ENCODE measurements around the gene RBM39. TPM values are rescaled to one million over a fixed set of nuclear protein-coding genes. Genes with fewer than 3 reads are reported as not detected.
"Not testable (repeated sequence)": the region's sequence is repeated elsewhere in the genome, so short reads cannot be mapped to it uniquely, and the experiment has no call there.

The RBM39 gene
- polyA plus RNA-seq, 1 donor = 745 TPM

DNA sequence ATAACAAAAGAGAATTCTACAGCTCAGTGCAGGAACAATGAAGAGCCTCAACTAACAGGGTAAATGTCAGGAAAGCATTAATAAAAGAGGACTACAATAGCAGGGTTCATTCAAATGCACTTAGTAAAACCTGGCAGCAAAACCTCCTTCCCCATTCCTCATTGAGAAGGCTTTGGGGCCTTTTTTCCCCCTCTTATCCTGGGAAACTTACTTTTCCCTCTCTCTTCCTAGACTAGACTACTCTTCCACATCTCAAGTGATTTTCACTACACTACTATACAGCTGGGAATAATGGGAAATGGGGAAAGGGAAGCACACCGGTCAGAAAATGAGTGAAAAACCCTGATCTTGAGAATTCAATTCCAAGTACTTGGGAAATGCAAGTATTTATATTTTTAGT is 32.8 kb downstream of the RBM39 start:
- DNase-seq = no peak

DNA sequence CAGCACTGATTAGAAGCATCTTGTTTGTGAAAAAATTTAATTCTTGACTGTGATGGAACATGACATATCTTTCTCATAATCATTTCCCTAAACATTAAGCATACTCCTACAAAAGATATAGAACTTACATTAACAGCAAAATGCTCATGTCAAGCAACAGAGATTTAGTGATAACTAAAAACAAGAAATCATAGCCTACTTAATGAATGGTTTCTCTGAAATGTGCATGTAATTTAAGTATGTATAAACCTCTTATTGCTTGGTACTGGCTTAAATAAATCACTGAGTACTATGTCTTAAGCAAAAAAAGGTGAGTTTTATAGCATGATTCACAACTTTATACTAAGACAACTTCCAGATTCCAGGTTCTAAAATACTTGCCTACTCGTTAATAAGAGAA is 33.6 kb downstream of the RBM39 start:
- DNase-seq = no peak

DNA sequence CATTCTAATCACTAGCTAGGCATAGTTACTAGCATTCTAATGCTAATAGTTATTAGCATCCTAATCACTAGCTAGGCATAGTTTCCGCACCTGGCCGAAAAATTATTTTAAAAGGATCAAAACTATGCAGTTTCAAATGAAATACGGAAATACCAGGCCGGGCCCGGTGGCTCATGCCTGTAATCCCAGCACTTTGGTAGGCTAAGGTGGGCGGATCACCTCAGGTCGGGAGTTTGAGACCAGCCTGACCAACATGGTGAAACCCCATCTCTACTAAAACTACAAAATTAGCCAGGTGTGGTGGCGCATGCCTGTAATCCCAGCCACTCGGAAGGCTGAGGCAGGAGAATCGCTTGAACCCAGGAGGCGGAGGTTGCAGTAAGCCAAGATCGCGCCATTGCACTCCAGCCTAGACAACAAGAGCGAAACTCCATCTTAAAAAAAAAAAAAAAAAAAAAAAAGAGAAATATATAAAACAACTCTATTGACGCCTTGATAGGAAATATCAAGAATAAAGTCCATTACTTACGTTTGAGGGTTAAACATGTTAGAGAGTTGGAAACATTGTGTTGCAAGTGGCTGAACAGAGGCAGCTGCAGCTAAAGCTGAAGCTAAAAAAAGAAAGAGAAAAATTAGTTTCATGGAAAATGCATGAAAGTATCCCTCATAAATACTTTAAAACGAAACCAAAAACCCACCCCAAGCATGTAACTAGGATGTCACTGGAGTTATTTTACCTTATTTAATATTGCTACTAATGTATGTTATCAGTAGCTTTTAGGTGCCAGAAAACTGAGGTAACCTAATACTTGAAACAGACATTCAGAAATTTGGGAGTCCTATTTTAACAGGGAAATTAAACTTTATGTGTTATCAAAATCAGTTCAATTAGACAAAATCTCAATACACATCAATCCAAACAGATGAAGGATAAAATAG is 35.2 kb downstream of the RBM39 start:
- not testable (repeated sequence) for DNase-seq

DNA sequence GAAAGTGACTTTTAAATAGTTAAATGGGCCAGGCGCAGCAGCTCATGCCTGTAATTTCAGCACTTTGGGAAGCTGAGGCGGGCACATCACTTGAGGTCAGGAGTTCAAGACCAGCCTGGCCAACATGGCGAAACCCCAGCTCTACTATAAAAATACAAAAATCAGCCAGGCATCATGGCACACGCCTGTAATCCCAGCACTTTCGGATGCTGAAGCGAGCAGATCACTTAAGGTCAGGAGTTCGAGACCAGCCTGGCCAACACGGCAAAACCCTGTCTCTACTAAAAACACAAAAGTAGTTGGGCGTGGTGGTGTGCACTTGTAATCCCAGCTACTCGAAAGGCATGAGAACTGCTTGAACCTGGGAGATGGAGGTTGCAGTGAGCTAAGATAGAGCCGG is 36.2 kb downstream of the RBM39 start:
- DNase-seq = not testable (repeated sequence)

DNA sequence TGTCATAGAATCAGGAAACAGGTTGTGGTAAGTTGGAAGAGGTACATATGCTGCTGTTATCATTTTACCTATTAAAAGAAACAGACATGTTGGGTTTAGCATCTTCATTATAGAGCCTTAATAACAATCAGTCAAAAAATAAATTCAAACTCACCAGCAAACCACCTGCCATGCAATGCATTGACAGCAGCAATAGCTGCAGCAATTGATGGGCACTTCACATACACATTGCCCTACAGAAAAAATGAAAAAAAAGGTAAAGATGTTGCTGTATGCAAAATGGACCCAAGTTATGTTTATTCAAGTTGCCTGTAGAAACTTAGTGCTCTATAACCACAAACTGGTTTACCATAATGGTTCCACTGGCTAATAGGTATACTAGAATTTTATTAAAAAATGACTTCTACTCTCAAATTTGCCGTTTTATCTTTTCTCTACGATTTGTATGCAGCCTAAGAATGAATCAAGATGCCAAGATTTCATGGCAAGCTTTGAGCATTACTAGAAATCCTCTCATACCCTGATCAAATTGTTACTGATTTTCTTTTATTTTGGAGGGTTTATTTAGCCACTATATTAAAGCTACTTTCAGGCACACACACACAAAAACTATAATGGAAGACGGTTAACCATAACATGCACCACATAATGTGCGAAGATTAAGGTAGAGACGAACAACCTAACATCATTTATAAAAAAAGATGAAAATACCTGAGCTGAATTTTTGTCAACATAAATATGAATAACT is 37.4 kb downstream of the RBM39 start:
- no peak for DNase-seq

DNA sequence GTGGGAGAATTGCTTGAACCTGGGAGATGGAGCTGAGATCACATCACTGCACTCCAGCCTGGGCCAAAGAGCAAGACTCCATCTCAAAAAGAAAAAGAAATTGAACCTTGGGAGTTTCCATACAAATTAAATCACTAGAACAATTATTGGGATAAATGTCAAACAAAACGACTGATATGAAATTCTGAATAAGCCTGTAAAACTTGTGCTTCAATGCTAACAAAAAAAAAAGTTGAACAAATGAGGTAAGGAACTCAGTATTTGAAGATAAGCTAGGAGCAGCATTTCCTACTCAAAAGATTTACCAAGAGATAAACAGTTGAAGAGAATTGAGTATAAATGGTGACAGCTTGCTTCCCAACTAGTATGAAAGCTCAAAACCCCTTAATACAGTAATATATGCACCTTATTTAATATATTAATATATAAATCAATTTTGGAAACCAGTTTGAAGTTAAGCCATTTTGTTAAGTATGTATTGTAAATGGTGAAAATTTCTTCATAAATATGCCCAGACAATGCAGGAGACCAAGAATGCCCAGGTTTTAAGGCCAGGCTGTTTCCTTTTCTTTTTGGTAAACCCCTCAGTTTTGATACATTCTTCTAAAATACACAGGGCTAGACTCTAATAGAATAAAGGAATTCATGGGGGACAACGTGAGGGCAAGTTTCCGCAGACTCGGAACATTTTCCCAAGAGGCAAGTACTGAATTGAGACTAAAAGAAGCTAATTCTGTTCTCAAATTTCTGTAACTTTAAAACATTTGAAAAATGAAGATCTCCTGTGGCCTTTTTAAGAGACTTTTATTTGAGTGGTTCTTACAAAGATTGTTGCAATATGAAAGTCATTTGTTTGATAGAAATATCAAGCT is 39.0 kb downstream of the RBM39 start:
- DNase-seq = no peak

DNA sequence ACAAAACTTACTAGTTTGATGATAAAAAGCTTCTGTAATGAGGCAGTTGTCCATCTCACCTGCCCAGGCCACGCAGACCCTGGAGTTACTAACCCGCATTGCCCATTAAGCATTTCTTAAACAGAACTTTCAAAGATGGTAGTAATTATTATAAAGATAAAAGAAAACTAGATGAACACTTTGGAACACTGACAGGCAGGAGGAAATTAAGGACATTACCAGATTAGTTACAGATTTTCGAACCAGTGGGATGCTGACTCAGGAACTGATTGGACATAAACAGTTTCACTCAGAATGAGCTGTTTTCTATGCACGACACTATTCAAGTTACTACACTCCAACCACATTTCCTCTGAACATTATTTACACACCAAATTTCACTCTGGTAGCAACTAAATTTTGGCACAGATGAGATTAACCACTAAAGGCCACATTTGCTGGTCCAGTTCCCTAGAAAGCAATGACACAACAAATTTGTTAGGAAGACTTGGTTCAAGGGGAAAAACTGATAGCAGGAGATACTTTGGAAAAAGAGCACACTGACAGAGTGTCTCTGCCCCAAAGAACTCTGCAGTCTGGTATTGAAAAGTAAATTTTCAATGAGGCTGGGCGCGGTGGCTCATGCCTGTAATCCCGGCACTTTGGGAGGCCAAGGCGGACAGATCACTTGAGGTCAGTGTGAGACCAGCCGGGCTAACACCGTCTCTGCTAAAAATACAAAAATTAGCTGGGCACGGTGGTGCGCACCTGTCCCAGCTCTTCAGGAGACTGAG is 39.8 kb downstream of the RBM39 start:
- DNase-seq = no peak

DNA sequence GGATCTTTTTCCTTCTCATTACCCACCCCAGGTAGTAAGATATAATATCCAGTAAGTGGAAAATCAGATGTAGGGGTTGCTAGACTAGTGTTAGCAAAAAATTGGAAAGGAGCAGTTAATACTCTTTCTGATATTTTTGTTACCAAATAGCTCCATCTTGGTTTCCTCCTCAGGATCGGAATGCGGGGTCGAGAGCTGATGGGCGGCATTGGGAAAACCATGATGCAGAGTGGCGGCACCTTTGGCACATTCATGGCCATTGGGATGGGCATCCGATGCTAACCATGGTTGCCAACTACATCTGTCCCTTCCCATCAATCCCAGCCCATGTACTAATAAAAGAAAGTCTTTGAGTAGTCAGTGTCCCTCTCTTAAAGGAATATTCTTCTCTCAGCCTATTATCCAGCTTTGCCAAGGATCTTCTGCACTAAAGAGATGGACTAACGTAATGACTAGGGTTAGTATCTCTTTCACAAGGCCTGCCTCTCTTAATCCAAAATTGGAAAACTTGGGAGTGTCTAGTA is 41.4 kb downstream of the RBM39 start:
- DNase-seq = no peak

DNA sequence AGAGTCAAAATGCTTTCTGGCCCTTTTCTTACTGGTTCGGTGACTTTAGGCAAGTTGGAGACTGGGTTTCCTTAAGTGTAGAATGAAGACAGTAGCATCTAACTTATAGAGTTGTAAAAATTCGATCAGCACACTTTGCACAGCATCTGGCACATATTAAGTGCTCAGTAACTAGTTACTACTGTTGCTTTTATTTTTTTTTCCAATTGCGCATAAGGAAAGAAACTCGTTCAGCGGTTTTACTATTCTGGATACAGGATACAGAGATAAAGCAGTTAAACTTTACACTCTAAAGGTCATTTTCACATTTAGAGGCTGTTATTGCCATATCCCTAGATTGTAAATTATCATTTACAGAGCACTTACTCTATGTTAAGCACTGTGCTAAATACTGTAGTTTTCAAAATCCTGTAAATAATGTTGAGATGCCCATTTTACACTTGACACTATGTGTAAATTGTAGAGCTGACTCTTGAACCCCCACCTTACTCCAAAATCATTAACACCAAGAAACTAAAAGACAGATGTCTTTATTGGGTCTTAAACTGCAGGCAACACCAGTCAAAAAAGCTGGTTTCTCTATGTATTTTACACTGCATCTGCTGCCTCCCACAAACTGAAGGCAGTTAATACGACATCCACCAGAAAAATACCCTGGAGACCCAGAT is 42.0 kb downstream of the RBM39 start:
- DNase-seq = no peak

DNA sequence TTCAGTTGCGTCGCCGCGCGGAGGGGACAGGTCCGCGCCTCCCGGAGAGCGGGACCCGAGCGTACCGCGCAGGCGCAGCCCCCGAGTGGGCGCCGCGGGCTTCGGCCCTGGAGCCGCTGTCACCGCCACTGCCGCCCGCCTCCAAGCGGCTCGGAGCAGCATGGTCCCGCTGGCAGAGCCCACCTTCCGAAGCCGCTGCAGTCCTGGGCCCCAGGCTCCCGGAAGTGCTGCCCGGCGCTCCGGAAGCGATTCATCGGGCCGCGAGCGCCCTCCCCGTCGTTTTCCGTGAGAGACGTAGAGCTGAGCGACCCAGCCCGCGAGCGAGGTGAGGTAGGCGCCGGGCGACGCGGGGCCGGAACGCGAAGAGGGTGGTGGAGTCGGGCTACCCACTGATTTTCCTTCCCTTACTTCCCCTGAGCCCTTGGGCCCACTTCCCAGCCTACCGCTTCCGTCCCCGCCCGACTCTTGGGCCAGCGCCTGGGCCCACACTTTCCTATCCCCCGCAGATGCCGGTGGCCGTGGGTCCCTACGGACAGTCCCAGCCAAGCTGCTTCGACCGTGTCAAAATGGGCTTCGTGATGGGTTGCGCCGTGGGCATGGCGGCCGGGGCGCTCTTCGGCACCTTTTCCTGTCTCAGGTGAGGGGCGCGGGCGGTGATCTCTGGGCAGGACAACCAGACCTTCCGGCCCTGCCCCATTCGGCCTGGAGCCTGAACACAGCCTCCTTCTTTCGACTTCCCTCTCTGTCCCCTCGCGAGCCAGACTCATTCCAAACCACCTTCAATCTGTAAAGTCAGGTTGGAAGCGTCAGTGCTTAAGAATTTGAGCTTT is 42.7 kb downstream of the RBM39 start, which contains the start of the genes NFS1 and ROMO1:
Gene NFS1 (minus strand): TSS at position 226 of the 830 bp plus-strand sequence. CDS start 64 bp downstream, at position 162.
Gene ROMO1 (plus strand): TSS at position 279 of the 830 bp plus-strand sequence. CDS start 228 bp downstream, at position 507.
- peak; percentile 88 for DNase-seq

DNA sequence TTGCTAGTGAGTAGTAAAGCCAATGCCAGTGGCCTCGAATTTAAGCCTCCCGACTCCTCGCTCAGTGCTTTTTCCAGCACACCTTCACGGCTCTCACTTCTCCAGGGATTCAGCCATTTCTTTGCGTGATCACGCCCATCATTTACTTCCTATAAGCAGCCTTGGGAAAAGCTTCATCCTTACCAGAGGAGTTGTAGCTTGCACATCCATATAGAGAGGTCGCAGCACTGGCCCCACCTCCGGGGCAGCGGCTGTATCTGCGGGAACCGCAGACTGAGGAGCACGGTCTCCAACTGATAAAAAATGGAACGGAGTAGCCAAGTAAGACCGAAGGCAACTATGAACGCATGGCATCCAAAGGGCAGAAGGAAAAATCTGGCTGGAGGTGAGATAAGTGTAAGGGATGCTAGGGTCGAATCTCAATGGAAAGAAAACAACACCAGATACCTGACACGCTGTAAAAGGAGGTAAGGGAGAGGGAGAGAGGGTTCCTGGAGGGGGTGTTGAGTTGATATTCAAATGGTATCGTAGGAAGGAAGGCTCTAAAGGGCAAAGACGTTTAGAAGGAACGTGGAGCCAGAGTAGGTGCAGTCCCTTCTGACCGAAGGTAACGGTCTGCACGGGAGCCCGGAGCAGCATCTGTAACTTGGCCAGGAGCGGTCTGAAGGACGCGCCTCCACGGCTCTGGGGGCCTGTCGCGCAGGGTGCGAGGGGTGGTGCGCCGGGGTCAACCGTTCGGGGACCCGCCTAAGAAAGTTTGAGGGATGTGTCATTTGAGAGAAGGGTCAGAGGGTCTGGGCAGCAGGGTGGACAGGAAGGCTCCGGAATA is 43.5 kb downstream of the RBM39 start:
- peak; percentile 3 for DNase-seq

DNA sequence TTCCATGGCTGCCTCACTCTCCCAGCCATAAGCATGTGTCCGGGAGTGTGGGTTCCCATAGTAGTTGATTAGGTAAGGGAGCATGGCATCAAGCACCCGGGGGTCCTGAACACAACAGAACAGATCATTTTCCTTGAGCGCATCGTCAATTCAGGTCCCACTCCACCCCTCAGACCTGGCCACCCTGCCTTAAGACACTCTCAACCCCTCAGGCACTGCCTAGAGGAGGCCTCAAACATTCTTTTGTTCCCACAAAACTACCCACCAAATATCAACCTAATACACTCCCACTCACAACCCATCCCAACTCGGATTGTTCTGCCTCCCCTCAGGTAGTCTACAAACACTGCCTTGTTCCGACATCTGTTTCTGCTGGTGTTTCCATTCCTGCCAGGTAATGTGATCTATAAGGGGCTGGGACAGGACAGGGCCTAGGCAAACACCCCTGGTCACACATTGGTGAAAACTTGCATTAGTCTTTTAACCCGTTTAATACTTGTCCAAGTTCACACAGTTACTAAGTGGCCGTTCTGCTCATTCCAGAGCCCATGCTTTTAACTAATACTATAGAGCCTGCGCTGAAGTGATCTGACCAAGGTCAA is 44.3 kb downstream of the RBM39 start:
- DNase-seq = no peak

DNA sequence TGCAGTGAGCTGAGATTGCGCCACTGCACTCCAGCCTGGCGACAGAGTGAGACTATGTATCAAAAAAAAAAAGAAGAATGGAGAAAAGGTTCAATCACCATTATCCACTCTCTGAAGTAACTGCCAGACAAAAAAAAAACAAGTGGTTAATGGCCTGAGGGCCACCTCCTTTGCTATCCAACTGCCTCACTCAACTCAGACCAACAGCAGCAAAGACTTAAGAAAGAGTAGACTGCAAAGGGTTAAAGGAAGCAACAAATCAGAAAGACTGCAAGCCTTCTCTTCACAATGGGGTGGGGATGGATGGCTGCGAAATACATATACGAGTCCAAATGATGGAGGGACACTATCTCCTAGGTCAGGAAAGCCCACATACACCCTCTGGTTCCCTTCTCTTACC is 46.1 kb downstream of the RBM39 start:
- DNase-seq = no peak

DNA sequence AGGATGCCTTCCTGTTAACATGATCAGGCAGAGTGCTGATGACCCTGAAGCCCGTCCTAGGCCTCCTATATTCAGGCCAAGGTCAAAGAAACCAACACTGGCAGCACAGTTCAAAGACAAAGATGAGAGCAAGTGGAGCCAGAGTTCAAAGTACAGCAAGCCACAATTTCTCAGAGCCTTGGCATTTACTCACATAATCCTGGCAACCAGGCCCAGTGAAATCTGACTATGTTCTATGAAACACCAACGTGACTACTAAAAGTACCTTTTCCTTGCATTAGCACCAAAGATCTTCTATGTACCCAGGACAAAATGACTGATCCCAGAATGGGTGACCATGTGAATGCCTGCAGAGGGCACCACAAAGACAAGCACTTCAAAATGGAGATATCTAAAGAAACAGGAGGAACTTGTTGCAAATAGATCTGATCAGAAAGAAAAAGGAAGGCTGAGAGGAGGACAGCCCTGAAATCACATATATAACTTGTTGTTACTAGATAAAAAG is 46.8 kb downstream of the RBM39 start:
- no peak for DNase-seq

DNA sequence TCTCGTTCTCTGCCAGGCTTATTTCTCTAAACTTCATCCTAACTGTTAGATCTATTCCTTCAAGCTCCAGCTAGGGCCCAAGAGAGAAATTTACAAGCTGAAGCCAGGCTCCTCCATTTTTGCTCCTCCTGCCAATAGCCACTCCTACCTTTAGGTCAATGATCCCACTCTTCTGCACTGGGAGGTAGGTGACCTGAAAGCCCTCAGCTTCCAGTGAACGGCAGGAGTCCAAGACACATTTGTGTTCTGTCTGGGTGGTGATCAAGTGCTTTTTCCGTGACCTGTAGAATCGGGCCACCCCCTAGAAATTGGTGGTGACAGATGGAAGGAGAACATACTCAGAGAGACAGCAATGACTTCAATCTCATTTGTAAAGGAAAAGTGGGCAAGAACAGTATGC is 51.8 kb downstream of the RBM39 start:
- DNase-seq = no peak

DNA sequence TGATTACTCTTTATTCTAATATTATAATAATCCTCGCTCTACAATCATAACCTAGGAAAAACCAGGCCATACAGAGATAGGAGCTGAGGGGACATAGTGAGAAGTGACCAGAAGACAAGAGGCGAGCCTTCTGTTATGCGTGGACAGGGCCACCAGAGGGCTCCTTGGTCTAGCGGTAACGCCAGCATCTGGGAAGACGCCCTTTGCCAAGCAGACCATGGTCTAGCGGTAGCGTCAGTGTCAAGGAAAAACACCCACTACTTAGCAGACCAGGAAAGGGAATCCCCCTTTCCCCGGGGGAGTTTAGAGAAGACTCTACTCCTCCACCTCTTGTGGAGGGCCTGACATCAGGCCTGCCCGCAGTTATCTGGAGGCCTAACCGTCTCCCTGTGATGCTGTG is 55.2 kb downstream of the RBM39 start:
- DNase-seq = not testable (repeated sequence)

DNA sequence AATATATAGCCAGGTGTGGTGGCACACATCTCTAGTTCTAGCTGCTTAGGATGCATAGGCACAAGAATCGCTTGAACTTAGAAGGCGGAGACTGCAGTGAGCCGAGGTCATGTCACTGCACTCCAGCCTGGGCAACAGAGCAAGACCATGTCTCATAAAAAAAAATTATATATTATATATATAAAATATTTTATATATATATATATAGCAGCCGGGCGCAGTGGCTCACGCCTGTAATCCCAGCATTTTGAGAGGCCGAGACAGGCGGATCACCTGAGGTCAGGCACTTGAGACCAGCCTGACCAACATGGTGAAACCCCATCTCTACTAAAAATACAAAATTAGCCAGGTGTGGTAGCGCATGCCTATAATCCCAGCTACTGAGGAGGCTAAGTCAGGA is 56.7 kb downstream of the RBM39 start:
- not testable (repeated sequence) for DNase-seq

DNA sequence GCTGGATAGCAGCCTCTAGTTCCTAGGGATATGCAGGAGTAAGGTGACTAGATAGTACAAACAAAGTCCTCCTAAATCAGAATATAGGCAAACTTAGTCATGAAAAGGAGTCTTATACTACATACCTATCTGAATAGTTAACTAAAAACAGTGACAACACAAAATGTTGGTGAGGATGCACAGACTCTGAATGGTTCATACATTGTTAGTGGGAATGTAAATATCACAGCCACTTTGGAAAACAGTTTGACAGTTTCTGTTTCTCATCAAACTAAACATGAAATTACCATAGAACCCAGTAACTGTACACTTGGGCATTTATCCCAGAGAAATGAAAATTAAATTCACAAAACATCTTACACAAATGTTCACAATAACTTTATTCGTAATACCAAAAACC is 60.1 kb downstream of the RBM39 start:
- DNase-seq = no peak

Measured in left kidney (tissue), 2 donors.